SU-DHL-6 (cell line): Measurements from ENCODE around the gene CDHR2.

Source experiments
- H2AFZ ChIP-seq: fragments of 200-600 bp; sonication (generic); 2 replicates; pipeline ENCODE4 v1.6.1; 2014; ENCODE audit warnings: low read depth, mild to moderate bottlenecking, moderate library complexity, mixed read lengths, antibody characterized with exemption, low read length; ENCODE audit not compliant: severe bottlenecking
- H3F3A ChIP-seq: fragments of 200-600 bp; shearing (Covaris generic); 2 replicates; pipeline ENCODE4 v1.6.0; 2016; ENCODE audit warnings: antibody characterized with exemption, mild to moderate bottlenecking; ENCODE audit not compliant: insufficient read depth
- H3K27ac ChIP-seq: fragments of 200-600 bp; sonication (generic); 2 replicates; pipeline ENCODE4 v1.5.1; 2016; ENCODE audit warnings: low read depth, mild to moderate bottlenecking, low read length, moderate library complexity, mixed read lengths
- H3K27me3 ChIP-seq: fragments of 200-600 bp; sonication (generic), shearing (Covaris generic); 2 replicates; pipeline ENCODE4 v1.6.0; 2014; ENCODE audit warnings: mild to moderate bottlenecking, low read length
- H3K36me3 ChIP-seq: fragments of 200-600 bp; sonication (generic); 2 replicates; pipeline ENCODE4 v1.6.1; 2014; ENCODE audit warnings: mild to moderate bottlenecking, low read length, mixed read lengths
- H3K4me2 ChIP-seq: fragments of 300-600, 200-600 bp; shearing (Covaris generic), sonication (generic); 2 replicates; pipeline ENCODE4 v1.6.0; 2014; ENCODE audit warnings: low read length, low read depth, mild to moderate bottlenecking; ENCODE audit not compliant: poor library complexity, severe bottlenecking
- H3K4me3 ChIP-seq: fragments of 200-600 bp; sonication (generic); 2 replicates; pipeline ENCODE4 v1.5.1; 2014; ENCODE audit warnings: antibody characterized with exemption, low read length, mild to moderate bottlenecking, mixed read lengths; ENCODE audit not compliant: insufficient read depth, poor library complexity, severe bottlenecking
- H3K79me2 ChIP-seq: fragments of 200-600 bp; sonication (generic); 2 replicates; pipeline ENCODE4 v1.6.1; 2014; ENCODE audit warnings: mild to moderate bottlenecking, low read length, moderate library complexity; ENCODE audit not compliant: insufficient read depth
- H3K9ac ChIP-seq: fragments of 200-600 bp; sonication (generic); 2 replicates; pipeline ENCODE4 v1.7.0; 2014; ENCODE audit warnings: mild to moderate bottlenecking, low read length
- H3K9me2 ChIP-seq: fragments of 200-600 bp; sonication (generic); replicated peaks from 2 replicates; pipeline ENCODE4 v1.6.1; 2014; ENCODE audit warnings: low read length; ENCODE audit not compliant: insufficient read depth
- H3K9me3 ChIP-seq: fragments of 200-600 bp; sonication (generic); 2 replicates; pipeline ENCODE4 v1.6.1; 2014; ENCODE audit warnings: low read length, mixed read lengths; ENCODE audit not compliant: insufficient read depth
- H4K20me1 ChIP-seq: fragments of 200-600 bp; sonication (generic); 2 replicates; pipeline ENCODE4 v1.6.1; 2014; ENCODE audit warnings: low read depth, mild to moderate bottlenecking, antibody characterized with exemption, low read length, moderate library complexity, mixed read lengths
- CTCF ChIP-seq: fragments of 200-600 bp; sonication (generic); IDR thresholded peaks from one replicate; pipeline ENCODE4 v1.5.1; 2017; ENCODE audit warnings: antibody characterized with exemption, mild to moderate bottlenecking, low read length, moderate library complexity; ENCODE audit not compliant: insufficient read depth, poor library complexity, severe bottlenecking
- EZH2phosphoT487 ChIP-seq: fragments of 200-600 bp; sonication (generic), shearing (Covaris generic); conservative IDR thresholded peaks from 2 replicates; pipeline ENCODE4 v1.6.1; 2018; ENCODE audit warnings: mild to moderate bottlenecking, antibody characterized with exemption, low read length, moderate library complexity, mixed read lengths

CDHR2 gene

GRCh38 chr5:176521699-176522263 lies 27.4 kb upstream of the CDHR2 start:
- Histone ChIP-seq H3K9me3 (no peaks in the 10 kb centered on the region), H3K4me3 (no peak overlapping the region), H3K27ac (no peak overlapping the region), H3K36me3 (no peaks in the 10 kb centered on the region), H4K20me1 (0 out of 2 replicates have a peak, but pooled peaks cover 2% of the 10 kb centered on the region), H3K9me2 (no peaks in the 10 kb centered on the region), H3K9ac (no peak overlapping the region), H3K79me2 (no peaks in the 10 kb centered on the region), H3K4me2 (no peak overlapping the region), H3F3A (0 out of 2 replicates have a peak, but pooled peaks cover 5% of the 10 kb centered on the region), H3K27me3 (no peaks in the 10 kb centered on the region), H2AFZ (no peak overlapping the region)
- no peak for TF ChIP-seq CTCF
- TF ChIP-seq EZH2phosphoT487 = no peak

- Histone ChIP-seq H4K20me1 (0 out of 2 replicates have a peak, but pooled peaks cover 2% of the 10 kb centered on the region), H3F3A (0 out of 2 replicates have a peak, but pooled peaks cover 5% of the 10 kb centered on the region), H3K36me3 (no peaks in the 10 kb centered on the region), H3K79me2 (no peaks in the 10 kb centered on the region), H2AFZ (no peak overlapping the region), H3K9ac (no peak overlapping the region), H3K4me2 (no peak overlapping the region), H3K9me2 (no peaks in the 10 kb centered on the region), H3K27ac (no peak overlapping the region), H3K4me3 (no peak overlapping the region), H3K9me3 (no peaks in the 10 kb centered on the region), H3K27me3 (no peaks in the 10 kb centered on the region)
- no peak for TF ChIP-seq CTCF
- no peak for TF ChIP-seq EZH2phosphoT487
Measured at GRCh38 chr5:176524138-176524537, 25.0 kb upstream of the CDHR2 start.

GRCh38 chr5:176524987-176525386 lies 24.2 kb upstream of the CDHR2 start:
- TF ChIP-seq CTCF = no peak
- TF ChIP-seq EZH2phosphoT487 = no peak
- no peaks in the 10 kb centered on the region for H3K27me3 ChIP-seq
- H3K36me3 ChIP-seq = no peaks in the 10 kb centered on the region
- 0 out of 2 replicates have a peak, but pooled peaks cover 2% of the 10 kb centered on the region for H4K20me1 ChIP-seq
- no peaks in the 10 kb centered on the region for H3K9me3 ChIP-seq
- no peaks in the 10 kb centered on the region for H3K9me2 ChIP-seq
- H3K9ac ChIP-seq = no peak overlapping the region
- H2AFZ ChIP-seq = no peak overlapping the region
- H3K4me3 ChIP-seq = no peak overlapping the region
- H3F3A ChIP-seq = 0 out of 2 replicates have a peak, but pooled peaks cover 5% of the 10 kb centered on the region
- H3K79me2 ChIP-seq = no peaks in the 10 kb centered on the region
- H3K27ac ChIP-seq = no peak overlapping the region
- H3K4me2 ChIP-seq = no peak overlapping the region
